HG02943 (cell line): ENCODE data around the gene ADCY6.

Experiments
- ATAC-seq: cut with Tn5 transposase; IDR thresholded peaks from one replicate; pipeline ENCODE4 v1.9.1; 2021; ENCODE audit warnings: mild to moderate bottlenecking, low read depth, moderate library complexity; ENCODE audit not compliant: unreplicated experiment

The ADCY6 gene

GRCh38 chr12:48788854-48789775 is at the start of gene ADCY6:
ADCY6 (minus strand) TSS chr12:48789089; CDS start chr12:48783434, 5,655 bp downstream.
- ATAC-seq, result no peak

- no peak for ATAC-seq
These were observed 49.2 kb upstream of the ADCY6 start for GRCh38 chr12:48838048-48838447.

- ATAC-seq, result no peak
These were observed 43.6 kb upstream of the ADCY6 start for GRCh38 chr12:48832321-48833060.

- ATAC-seq, result no peak
These were observed 42.4 kb upstream of the ADCY6 start for GRCh38 chr12:48831257-48831656.

GRCh38 chr12:48828841-48829575 is 40.1 kb upstream of the ADCY6 start:
- no peak for ATAC-seq

- ATAC-seq, result no peak
These were observed 39.4 kb upstream of the ADCY6 start for GRCh38 chr12:48828293-48828692.

GRCh38 chr12:48827513-48828096 is 38.7 kb upstream of the ADCY6 start:
- no peak for ATAC-seq

GRCh38 chr12:48827026-48827425 is 38.1 kb upstream of the ADCY6 start:
- ATAC-seq, result no peak

- ATAC-seq, result no peak
These were observed 37.4 kb upstream of the ADCY6 start for GRCh38 chr12:48826209-48826855.

GRCh38 chr12:48824905-48825304 is 36.0 kb upstream of the ADCY6 start:
- no peak for ATAC-seq

- ATAC-seq, result no peak
These were observed 35.2 kb upstream of the ADCY6 start for GRCh38 chr12:48824112-48824511.

GRCh38 chr12:48823281-48823680 is 34.4 kb upstream of the ADCY6 start:
- no peak for ATAC-seq

- ATAC-seq, result no peak
These were observed 33.8 kb upstream of the ADCY6 start for GRCh38 chr12:48822711-48823110.

GRCh38 chr12:48822139-48822538 is 33.2 kb upstream of the ADCY6 start:
- ATAC-seq, result no peak

- ATAC-seq, result no peak
These were observed 31.3 kb upstream of the ADCY6 start for GRCh38 chr12:48819986-48820725.

- no peak for ATAC-seq
These were observed 30.1 kb upstream of the ADCY6 start for GRCh38 chr12:48818831-48819590.

GRCh38 chr12:48817873-48818830 is 29.3 kb upstream of the ADCY6 start, which contains the start of gene CACNB3:
CACNB3 (plus strand) TSS chr12:48818496; CDS start chr12:48818930, 434 bp downstream.
- no peak for ATAC-seq
